Esophagus squamous epithelium (tissue), 4 donors: Measurements from ENCODE around the gene GRIP1.

ENCODE experiments used
- CTCF ChIP-seq, 6 experiments: fragments of 450-650 bp in 4 of 6; fragments of 200-600 bp in 2 of 6; sonication (generic) in 2 of 6; IDR thresholded peaks; one replicate each; pipeline ENCODE4 v1.5.1; 2016 to 2019; ENCODE audit warnings: antibody characterized with exemption in 6 of 6, mild to moderate bottlenecking in 4 of 6, moderate library complexity in 4 of 6
- POLR2A ChIP-seq, 4 donors: fragments of 450-650 bp; IDR thresholded peaks; one replicate each; pipeline ENCODE4 v1.6.1; 2017; ENCODE audit warnings: antibody characterized with exemption in 4 of 4, mild to moderate bottlenecking in 4 of 4, moderate library complexity in 3 of 4

DNA sequence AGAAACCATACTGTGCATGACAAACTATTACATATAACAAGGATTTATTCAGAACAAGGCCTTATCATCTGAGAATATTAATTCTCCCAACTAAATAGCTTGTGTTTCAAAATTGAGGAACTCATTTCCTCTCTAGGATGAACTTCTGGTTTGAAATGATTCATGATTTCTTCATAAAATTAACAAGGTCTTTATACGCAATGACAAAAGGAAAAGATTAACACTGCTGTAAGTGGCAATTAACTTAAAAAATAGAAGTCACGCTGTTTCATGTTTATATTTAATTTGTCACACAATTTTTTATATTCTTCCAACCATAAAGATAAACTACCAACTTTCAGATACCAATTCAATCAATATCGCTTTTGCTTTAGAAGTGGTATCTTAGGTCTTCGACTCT lies 80.8 kb downstream of the GRIP1 start:
- no peak for TF ChIP-seq CTCF (IDR thresholded peaks at IDR 0.05)
- no peak for TF ChIP-seq POLR2A (IDR thresholded peaks at IDR 0.05)
